Smooth muscle cell of the coronary artery (primary cell): Measurements from ENCODE around the gene MAPK8IP1. TPM values are rescaled to one million over a fixed set of nuclear protein-coding genes. Genes with fewer than 3 reads are reported as not detected.

Experiments
- total RNA-seq: library from RNA; depleted of rRNA; stranded (reverse); fragments of >200 nt; gene quantifications from 2 replicates; pipeline ENCODE4 v1.2.3, GENCODE V29; 2014; ENCODE audit warnings: low replicate concordance

Gene MAPK8IP1
- total RNA-seq = 2.9 and 3.3 TPM in 2 replicates

DNA sequence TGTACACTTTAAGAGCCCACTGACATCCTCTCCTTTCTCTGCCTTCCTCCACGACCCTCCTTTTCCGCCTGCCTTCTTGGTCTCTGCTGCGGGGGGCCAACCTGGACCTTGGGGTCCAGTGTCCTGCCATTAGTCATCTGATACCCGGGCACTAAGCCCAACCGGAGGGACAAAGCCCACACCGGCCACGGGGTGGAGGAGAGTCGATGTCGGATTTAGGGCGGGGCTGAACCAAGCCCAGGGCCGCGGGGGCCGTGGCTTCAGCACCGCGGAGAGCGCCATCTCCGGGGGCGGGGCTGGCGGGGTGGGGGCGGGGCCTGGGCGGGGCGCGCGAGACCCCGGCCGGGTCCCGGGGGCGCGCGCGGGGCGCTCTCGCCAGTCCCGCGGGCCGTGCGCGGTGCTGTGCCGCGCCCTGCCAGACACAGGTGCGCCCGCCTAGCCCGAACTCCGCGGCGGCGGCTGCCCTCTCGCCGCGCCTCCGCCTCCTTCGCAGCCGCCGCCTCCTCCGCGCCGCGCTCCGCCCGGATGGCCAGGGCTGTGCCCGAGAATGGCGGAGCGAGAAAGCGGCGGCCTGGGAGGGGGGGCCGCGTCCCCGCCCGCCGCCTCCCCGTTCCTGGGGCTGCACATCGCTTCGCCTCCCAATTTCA, at the start of gene MAPK8IP1:
MAPK8IP1 (plus strand) TSS at position 378 of the 647 bp plus-strand sequence; CDS start at position 548, 170 bp downstream.

DNA sequence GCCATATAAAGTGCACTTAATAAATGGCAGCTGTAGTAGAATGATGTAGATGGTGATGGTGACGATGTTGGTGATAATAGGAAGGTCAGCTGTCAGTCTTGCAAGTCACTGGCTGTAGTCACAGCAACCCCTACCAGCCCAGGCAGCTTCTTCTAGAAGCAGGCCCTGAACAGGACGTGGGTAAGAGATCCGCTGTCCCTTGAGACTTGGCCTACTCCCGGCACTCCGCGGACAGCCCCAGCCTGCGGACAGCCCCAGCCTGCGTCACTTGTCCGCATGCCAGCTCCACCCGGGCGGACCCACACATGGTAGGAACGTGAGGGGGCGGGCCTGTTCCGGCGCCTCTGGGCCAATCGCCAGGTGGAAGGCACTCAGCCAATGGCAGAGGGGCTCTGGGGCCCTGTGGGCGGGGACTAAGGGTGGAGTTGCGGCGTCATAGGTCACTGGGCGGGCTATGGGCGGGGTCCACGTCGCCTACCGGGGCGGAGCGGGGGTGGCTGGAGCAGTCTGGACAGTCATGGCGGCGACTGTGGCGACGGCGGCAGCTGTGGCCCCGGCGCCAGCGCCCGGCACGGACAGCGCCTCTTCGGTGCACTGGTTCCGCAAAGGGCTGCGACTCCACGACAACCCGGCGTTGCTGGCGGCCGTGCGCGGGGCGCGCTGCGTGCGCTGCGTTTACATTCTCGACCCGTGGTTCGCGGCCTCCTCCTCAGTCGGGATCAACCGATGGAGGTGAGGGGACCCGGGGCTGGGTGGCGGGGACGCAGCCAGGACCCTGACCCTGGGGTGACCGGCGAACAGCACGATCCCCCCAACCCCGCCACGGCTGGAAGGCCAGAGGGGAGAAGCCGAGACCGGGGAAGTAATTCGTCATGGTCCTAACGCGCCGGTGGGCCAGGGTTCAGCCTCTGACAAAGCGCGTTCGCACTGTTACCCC, 38.2 kb upstream of the MAPK8IP1 start, which contains the start of gene CRY2:
CRY2 (plus strand) TSS at position 502 of the 937 bp plus-strand sequence; CDS start at position 518, 16 bp downstream.

DNA sequence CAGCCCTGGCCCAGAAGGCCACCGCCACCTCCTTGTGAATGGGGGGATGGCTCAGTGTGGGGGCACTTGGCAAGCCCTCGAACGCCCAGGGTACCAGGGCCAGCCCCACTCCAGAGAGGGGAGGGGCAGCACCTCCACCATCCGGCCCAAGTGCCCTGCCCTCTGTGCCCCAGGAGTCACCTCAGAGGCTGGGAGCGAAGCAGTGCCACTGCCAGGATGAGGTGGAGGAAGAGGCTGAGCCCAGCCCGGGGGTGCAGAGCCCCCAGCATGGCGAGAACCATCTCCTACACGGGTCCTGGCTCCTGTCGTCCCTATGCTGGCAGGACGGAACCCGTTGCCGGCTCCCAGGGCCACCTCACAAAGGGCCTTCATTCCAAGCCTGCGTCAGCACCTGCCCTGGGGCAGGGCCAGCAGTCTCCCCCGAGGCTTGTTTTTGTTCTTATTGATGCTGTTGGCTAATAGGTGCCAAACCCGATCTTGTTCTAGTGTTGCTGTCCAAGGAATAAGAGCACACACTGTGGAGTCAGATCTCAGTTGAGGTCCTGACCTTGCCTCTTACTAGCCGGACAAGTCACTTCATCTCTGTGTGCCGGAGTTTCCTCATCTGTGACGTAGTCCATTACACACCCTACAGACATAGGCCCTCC, 21.6 kb downstream of the MAPK8IP1 start, which contains the start of gene FREY1:
FREY1 (minus strand) TSS at position 307 of the 647 bp plus-strand sequence; CDS start at position 281, 26 bp downstream.

DNA sequence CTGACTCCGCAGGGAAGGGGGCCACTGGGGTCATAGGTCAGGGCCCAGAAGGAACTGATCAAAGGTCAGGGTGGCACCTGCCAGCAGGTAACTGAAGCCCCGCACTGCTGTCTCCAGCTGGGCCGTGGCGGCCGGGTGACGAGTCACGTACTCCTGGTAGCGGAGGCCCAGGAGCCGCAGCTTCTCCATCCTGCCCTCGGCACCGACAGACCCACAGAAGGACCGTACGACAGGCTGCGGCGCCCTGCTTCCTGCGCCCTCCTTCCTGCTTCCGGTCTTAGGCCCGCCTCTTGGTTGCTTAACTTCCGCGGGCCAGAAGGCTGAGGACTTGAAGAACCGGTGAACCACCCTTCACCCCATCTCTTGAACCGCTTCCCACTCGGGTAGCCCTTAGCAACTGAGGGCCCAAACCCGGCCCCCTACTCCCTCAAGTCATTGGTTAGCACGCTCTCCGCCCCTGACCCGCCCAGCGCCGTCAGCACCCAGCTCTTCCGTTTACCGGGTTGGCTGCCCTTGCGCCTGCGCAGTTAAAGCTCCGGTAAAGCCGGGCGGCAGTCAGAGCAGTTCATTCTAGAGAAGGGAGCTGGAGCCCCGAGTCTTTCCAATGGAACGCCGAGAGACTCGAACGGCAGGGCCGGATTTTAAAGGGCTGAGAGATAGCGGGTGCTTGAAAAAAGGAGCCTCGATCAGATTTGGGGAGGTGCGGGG, 32.3 kb downstream of the MAPK8IP1 start, which contains the start of gene PEX16:
PEX16 (minus strand) TSS at position 255 of the 708 bp plus-strand sequence; CDS start at position 189, 66 bp downstream.

DNA sequence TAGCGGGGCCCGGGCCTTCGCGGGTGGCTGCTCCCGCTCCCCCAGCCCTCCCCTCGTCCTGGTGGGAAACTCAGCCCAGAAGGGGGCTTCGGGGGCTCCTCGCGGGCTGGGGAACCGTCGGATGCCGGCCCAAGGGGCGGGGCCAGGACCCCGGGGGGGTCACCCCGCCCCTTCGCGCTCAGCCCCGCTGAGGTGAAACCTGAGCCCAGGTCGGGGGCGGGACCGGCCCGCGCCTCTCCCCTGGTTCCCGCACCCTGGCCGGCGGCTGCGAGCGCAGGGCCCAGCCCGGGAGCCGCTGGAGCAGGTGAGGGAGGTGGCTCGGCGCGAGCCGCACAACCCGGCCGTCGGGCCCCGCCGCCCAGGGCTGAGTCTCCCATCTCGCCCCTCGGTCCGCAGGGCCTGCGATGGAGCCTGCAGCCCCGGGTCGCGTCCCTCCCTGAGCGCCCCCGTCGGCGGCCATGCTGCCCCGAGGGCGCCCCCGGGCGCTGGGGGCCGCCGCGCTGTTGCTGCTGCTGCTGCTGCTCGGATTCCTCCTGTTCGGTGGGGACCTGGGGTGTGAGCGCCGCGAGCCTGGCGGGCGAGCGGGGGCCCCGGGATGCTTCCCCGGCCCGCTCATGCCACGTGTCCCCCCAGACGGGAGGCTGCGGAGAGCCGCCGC, 37.1 kb downstream of the MAPK8IP1 start, which contains the start of gene LARGE2:
LARGE2 (plus strand) TSS at position 232 of the 658 bp plus-strand sequence; CDS start at position 459, 227 bp downstream.

Other genes starting within 250 kb of the MAPK8IP1 start
- 0.15 and 1.3 TPM in 2 replicates for gene CHST1, start 220.0 kb upstream of the MAPK8IP1 start, total RNA-seq
- gene SLC35C1, start 80.5 kb upstream of the MAPK8IP1 start, total RNA-seq = 6.2 TPM in 2 replicates
- gene CRY2, start 38.2 kb upstream of the MAPK8IP1 start, total RNA-seq = 9.2 and 14.6 TPM in 2 replicates
- 0.75 and 1.8 TPM in 2 replicates for gene FREY1, start 21.6 kb downstream of the MAPK8IP1 start, total RNA-seq
- gene PEX16, start 32.2 kb downstream of the MAPK8IP1 start, total RNA-seq = 24.0 and 31.3 TPM in 2 replicates
- gene LARGE2, start 37.0 kb downstream of the MAPK8IP1 start, total RNA-seq = 0.08 TPM in 1 of 2 replicates, not detected in the other
- 7.8 and 8.7 TPM in 2 replicates for gene PHF21A, start 235.8 kb downstream of the MAPK8IP1 start, total RNA-seq